Adrenal gland (tissue), 12 donors: ENCODE measurements around the gene MROH2A. TPM values are rescaled to one million over a fixed set of nuclear protein-coding genes. Genes with fewer than 3 reads are reported as not detected.

Experiments used
- DNase-seq, 7 donors: peaks; one replicate each; pipeline ENCODE4 v3.0.0-alpha.2; 2019 to 2020
- H3K27ac ChIP-seq, 5 donors: fragments of 200-600 bp; sonication (generic) in 4 of 5; 1 replicate in 3 of 5; 2 replicates in 2 of 5; pipeline versions ENCODE4 v1.5.1 to v1.8.0; 2016 to 2020; ENCODE audit warnings: mild to moderate bottlenecking in 1 of 5
- H3K27me3 ChIP-seq: fragments of 200-600 bp; 2 replicates; pipeline ENCODE4 v1.8.0; 2021
- H3K36me3 ChIP-seq, 2 donors: fragments of 200-600 bp; replicated peaks in 1 of 2; 1 replicate in 1 of 2; 2 replicates in 1 of 2; pipeline versions ENCODE4 v1.5.1 to v1.8.0; 2018 to 2022
- H3K4me1 ChIP-seq, 2 donors: fragments of 200-600 bp; replicated peaks in 1 of 2; 1 replicate in 1 of 2; 2 replicates in 1 of 2; pipeline versions ENCODE4 v1.5.1 to v1.8.0; 2018 to 2021
- H3K4me3 ChIP-seq, 4 donors: fragments of 200-600 bp; sonication (generic) in 3 of 4; one replicate each; pipeline ENCODE4 v1.5.1; 2016 to 2018
- H3K9me3 ChIP-seq, 3 donors: fragments of 200-600 bp; sonication (generic) in 1 of 3; replicated peaks in 1 of 3; 1 replicate in 2 of 3; 2 replicates in 1 of 3; pipeline versions ENCODE4 v1.5.1 to v1.8.0; 2016 to 2021
- CTCF ChIP-seq, 6 experiments: fragments of 450-650 bp in 4 of 6; fragments of 200-600 bp in 2 of 6; sonication (generic) in 1 of 6; IDR thresholded peaks; 1 replicate in 5 of 6; 2 replicates in 1 of 6; pipeline versions ENCODE4 v1.5.1 to v1.8.0; 2016 to 2021; ENCODE audit warnings: antibody characterized with exemption in 6 of 6, mild to moderate bottlenecking in 2 of 6, moderate library complexity in 1 of 6
- POLR2A ChIP-seq, 2 donors: fragments of 450-650 bp; IDR thresholded peaks; one replicate each; pipeline ENCODE4 v1.6.1; 2017; ENCODE audit warnings: antibody characterized with exemption in 2 of 2, mild to moderate bottlenecking in 2 of 2, moderate library complexity in 1 of 2
- WGBS, 4 donors: extraction: QIAGEN DNeasy Blood & Tissue Kit in 2 of 4; methylation state at CpG; one replicate each; pipeline versions ENCODE4 v1.1.5 to v1.1.7; 2013 to 2017; 5-methylcytosine and 5-hydroxymethylcytosine counted together
- intact Hi-C, 2 donors: fragments of 100-400 bp; cut with DNase I; formaldehyde crosslinking; loops; one replicate each; pipeline versions ENCODE4 v1.14.1 to v1.15.0; 2022 to 2023
- polyA plus RNA-seq, 3 donors: library from polyadenylated mRNA; stranded (reverse); fragments of 200-250 nt in 2 of 3; fragments of 350-450 nt in 1 of 3; fragmentation: Illumina TruSeq in 1 of 3; extraction: RNeasy Lipid Tissue Mini Kit (QIAGEN cat#74804) in 1 of 3; gene quantifications; one replicate each; pipeline ENCODE4 v1.2.3, GENCODE V29; 2013 to 2014
- total RNA-seq, 9 donors: library from RNA; depleted of rRNA in 4 of 9; stranded (reverse); fragments of >200 nt in 4 of 9; fragments of 120-200 nt in 1 of 9; fragmentation: NEBNext Ultra II Directional in 1 of 9; extraction: Animal tissue kit (Norgen Biotek cat#: 25700) in 1 of 9; gene quantifications; one replicate each; pipeline versions ENCODE4 v1.1.0 to v1.2.4, GENCODE V29; 2013 to 2023
- donor health status: healthy with polysubstance abuse.
- donor health status: Bipolar disorder and iron deficiency.
- donor health status: DM: yes; HTN: yes; CAD: no.
- donor health status: DM: no; HTN: no; CAD: no.
- donor health status: DM: no; HTN: no; CAD: no.
- donor health status: DM: yes; HTN: yes; CAD: no.

MROH2A gene
- total and polyA plus RNA-seq, 12 donors = 0.13 TPM; not detected in 11

DNA sequence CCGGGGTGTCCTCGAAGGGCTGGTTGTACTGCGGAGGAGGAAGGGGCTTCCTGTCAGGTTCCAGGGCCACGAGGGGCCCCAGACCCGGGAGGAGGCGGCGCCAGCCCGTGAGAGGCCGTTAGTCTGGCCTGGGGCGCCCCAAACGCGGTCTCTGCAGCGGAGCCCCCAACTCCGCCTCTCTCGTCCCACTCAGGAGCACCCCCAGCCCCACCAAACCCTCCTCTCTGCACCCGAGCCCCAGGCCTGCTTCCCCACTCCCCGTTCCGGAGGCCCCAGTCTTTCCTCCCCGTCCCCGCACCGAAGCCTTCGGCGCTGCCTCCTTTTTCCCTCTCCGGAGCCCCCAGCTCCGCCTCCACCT, 75.7 kb downstream of the MROH2A start:
- H3K36me3 ChIP-seq = no peaks in the 10 kb centered on the region
- peaks cover 0 to 10% of the 10 kb centered on the region in 2 donors for H3K4me1 ChIP-seq
- no peaks in the 10 kb centered on the region for H3K9me3 ChIP-seq
- 0 to 2% (median 1%) methylated on average over 18 to 25 of the region's 25 CpGs for WGBS, 4 donors
- no peak for TF ChIP-seq CTCF (IDR thresholded peaks at IDR 0.05)
- no peak for TF ChIP-seq POLR2A (IDR thresholded peaks at IDR 0.05)
- H3K4me3 ChIP-seq = peak overlapping the region in 2 of 4 donors; percentile 53 to 67
- H3K27ac ChIP-seq = no peak overlapping the region
- H3K27me3 ChIP-seq = no peaks in the 10 kb centered on the region
- no peak for DNase-seq
- intact Hi-C loops = no loop called here

GRCh38 chr2:233854241-233854981, 76.3 kb downstream of the MROH2A start, which contains the start of gene HJURP:
HJURP (minus strand) TSS chr2:233854535; CDS start chr2:233854500, 35 bp downstream.
- intact Hi-C loops = no loop called here
- WGBS, 4 donors = 0 to 1% (median 1%) methylated on average over 36 to 60 of the region's 60 CpGs
- peak within 1 kb of the TSS in 2 of 5 donors; percentile 16 to 28 for H3K27ac ChIP-seq
- H3K36me3 ChIP-seq = no peaks in the 10 kb centered on the region
- DNase-seq = peak; percentile 90 to 97 (median 94)
- H3K9me3 ChIP-seq = no peaks in the 10 kb centered on the region
- H3K27me3 ChIP-seq = no peaks in the 10 kb centered on the region
- peaks cover 0 to 10% of the 10 kb centered on the region in 2 donors for H3K4me1 ChIP-seq
- TF ChIP-seq CTCF (IDR thresholded peaks at IDR 0.05) = no peak
- peak; percentile 16 to 54 for TF ChIP-seq POLR2A (IDR thresholded peaks at IDR 0.05)
- peak within 1 kb of the TSS in 3 of 4 donors; percentile 53 to 88 (median 67) for H3K4me3 ChIP-seq

- Histone ChIP-seq H3K27ac (no peak overlapping the region), H3K9me3 (no peaks in the 10 kb centered on the region), H3K36me3 (no peaks in the 10 kb centered on the region), H3K4me1 (peaks cover 0 to 10% of the 10 kb centered on the region in 2 donors), H3K27me3 (no peaks in the 10 kb centered on the region), H3K4me3 (no peak overlapping the region)
- DNase-seq = no peak
- intact Hi-C loops = no loop called here
- WGBS, 4 donors = 80 to 86% (median 85%) methylated on average over 5 of the region's 5 CpGs
- no peak for TF ChIP-seq CTCF (IDR thresholded peaks at IDR 0.05)
- no peak for TF ChIP-seq POLR2A (IDR thresholded peaks at IDR 0.05)
Observed at GRCh38 chr2:233855345-233855744, 77.2 kb downstream of the MROH2A start.

GRCh38 chr2:233856184-233856583, 78.1 kb downstream of the MROH2A start:
- H3K9me3 ChIP-seq = no peaks in the 10 kb centered on the region
- H3K4me1 ChIP-seq = peaks cover 0 to 10% of the 10 kb centered on the region in 2 donors
- no peak overlapping the region for H3K27ac ChIP-seq
- intact Hi-C loops = no loop called here
- 92 to 98% (median 96%) methylated on average over 5 of the region's 5 CpGs for WGBS, 4 donors
- no peaks in the 10 kb centered on the region for H3K27me3 ChIP-seq
- no peaks in the 10 kb centered on the region for H3K36me3 ChIP-seq
- DNase-seq = no peak
- TF ChIP-seq CTCF (IDR thresholded peaks at IDR 0.05) (no peak), POLR2A (IDR thresholded peaks at IDR 0.05) (no peak)
- no peak overlapping the region for H3K4me3 ChIP-seq
